Breast epithelium (tissue), 4 donors: Measurements from ENCODE around the gene PIEZO1. TPM values are rescaled to one million over a fixed set of nuclear protein-coding genes. Genes with fewer than 3 reads are reported as not detected.

ENCODE experiments used
- DNase-seq, 2 donors: peaks; one replicate each; pipeline ENCODE4 v3.0.0-alpha.2; 2019; ENCODE audit warnings: low spot score in 2 of 2
- H3K27ac ChIP-seq, 2 donors: fragments of 200-600 bp; sonication (generic) in 1 of 2; one replicate each; pipeline ENCODE4 v1.5.1; 2016 to 2019; ENCODE audit warnings: mild to moderate bottlenecking in 1 of 2
- H3K27me3 ChIP-seq, 2 donors: fragments of 200-600 bp; sonication (generic) in 1 of 2; one replicate each; pipeline versions ENCODE4 v1.5.1 to v1.6.0; 2017 to 2019; ENCODE audit warnings: control low read depth in 1 of 2, mild to moderate bottlenecking in 1 of 2
- H3K36me3 ChIP-seq: fragments of 200-600 bp; one replicate; pipeline ENCODE4 v1.5.1; 2019
- H3K4me1 ChIP-seq, 2 donors: fragments of 200-600 bp; sonication (generic); one replicate each; pipeline ENCODE4 v1.5.1; 2016 to 2019; ENCODE audit warnings: control low read depth in 1 of 2
- H3K4me3 ChIP-seq, 3 donors: fragments of 200-600 bp; sonication (generic); 1 replicate in 2 of 3; 2 replicates in 1 of 3; pipeline ENCODE4 v1.5.1; 2016 to 2019; ENCODE audit warnings: mild to moderate bottlenecking in 3 of 3, moderate library complexity in 2 of 3
- H3K9me3 ChIP-seq, 2 donors: fragments of 200-600 bp; sonication (generic) in 1 of 2; one replicate each; pipeline ENCODE4 v1.5.1; 2016 to 2019; ENCODE audit warnings: control low read depth in 1 of 2
- POLR2A ChIP-seq: fragments of 450-650 bp; IDR thresholded peaks from one replicate; pipeline ENCODE4 v1.6.1; 2016; ENCODE audit warnings: antibody characterized with exemption, mild to moderate bottlenecking, moderate library complexity
- POLR2AphosphoS5 ChIP-seq, 3 donors: sonication (generic); formaldehyde crosslinking; IDR thresholded peaks; one replicate each; pipeline ENCODE4 v1.6.1; 2017; ENCODE audit warnings: antibody characterized with exemption in 3 of 3
- intact Hi-C: fragments of 100-400 bp; cut with DNase I; formaldehyde crosslinking; loops from one replicate; pipeline ENCODE4 v1.15.1; 2023; ENCODE audit warnings: low total_unique reads
- total RNA-seq, 3 donors: library from RNA; depleted of rRNA; stranded (reverse); fragments of >200 nt; gene quantifications; one replicate each; pipeline ENCODE4 v1.1.0, GENCODE V29; 2016
- TF ChIP-seq, protein P1 (sequence below), 3 donors: fragments of 450-650 bp; IDR thresholded peaks; one replicate each; pipeline ENCODE4 v1.5.1; 2016 to 2017; ENCODE audit warnings: antibody characterized with exemption in 3 of 3, mild to moderate bottlenecking in 3 of 3, moderate library complexity in 3 of 3

Gene PIEZO1
- total RNA-seq, 3 donors from 2014 or later: 90.7 to 181 (median 135) TPM

- intact Hi-C loops: no loop called here
- Histone ChIP-seq H3K4me3 (no peak overlapping the region), H3K4me1 (no peaks in the 10 kb centered on the region), H3K27ac (no peak overlapping the region), H3K36me3 (no peaks in the 10 kb centered on the region), H3K27me3 (no peaks in the 10 kb centered on the region), H3K9me3 (no peaks in the 10 kb centered on the region)
- TF ChIP-seq, protein P1, sequence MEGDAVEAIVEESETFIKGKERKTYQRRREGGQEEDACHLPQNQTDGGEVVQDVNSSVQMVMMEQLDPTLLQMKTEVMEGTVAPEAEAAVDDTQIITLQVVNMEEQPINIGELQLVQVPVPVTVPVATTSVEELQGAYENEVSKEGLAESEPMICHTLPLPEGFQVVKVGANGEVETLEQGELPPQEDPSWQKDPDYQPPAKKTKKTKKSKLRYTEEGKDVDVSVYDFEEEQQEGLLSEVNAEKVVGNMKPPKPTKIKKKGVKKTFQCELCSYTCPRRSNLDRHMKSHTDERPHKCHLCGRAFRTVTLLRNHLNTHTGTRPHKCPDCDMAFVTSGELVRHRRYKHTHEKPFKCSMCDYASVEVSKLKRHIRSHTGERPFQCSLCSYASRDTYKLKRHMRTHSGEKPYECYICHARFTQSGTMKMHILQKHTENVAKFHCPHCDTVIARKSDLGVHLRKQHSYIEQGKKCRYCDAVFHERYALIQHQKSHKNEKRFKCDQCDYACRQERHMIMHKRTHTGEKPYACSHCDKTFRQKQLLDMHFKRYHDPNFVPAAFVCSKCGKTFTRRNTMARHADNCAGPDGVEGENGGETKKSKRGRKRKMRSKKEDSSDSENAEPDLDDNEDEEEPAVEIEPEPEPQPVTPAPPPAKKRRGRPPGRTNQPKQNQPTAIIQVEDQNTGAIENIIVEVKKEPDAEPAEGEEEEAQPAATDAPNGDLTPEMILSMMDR (IDR thresholded peaks at IDR 0.05): no peak
- TF ChIP-seq POLR2A: no peak
- no peak for TF ChIP-seq POLR2AphosphoS5 (IDR thresholded peaks at IDR 0.05)
- DNase-seq: no peak
These were observed 62.1 kb downstream of the PIEZO1 start for GRCh38 chr16:88722784-88723506.

GRCh38 chr16:88721815-88722755 lies 62.9 kb downstream of the PIEZO1 start:
- Histone ChIP-seq H3K36me3 (no peaks in the 10 kb centered on the region), H3K9me3 (no peaks in the 10 kb centered on the region), H3K27me3 (no peaks in the 10 kb centered on the region), H3K4me3 (no peak overlapping the region), H3K4me1 (no peaks in the 10 kb centered on the region), H3K27ac (no peak overlapping the region)
- no peak for DNase-seq
- intact Hi-C loops: no loop called here
- TF ChIP-seq, protein P1 (IDR thresholded peaks at IDR 0.05): no peak
- TF ChIP-seq POLR2AphosphoS5 (IDR thresholded peaks at IDR 0.05) (no peak), POLR2A (no peak)

- H3K36me3 ChIP-seq: peaks cover 8% of the 10 kb centered on the region
- intact Hi-C loops: no loop called here
These were observed 63.8 kb downstream of the PIEZO1 start for GRCh38 chr16:88721236-88721635.

DNA sequence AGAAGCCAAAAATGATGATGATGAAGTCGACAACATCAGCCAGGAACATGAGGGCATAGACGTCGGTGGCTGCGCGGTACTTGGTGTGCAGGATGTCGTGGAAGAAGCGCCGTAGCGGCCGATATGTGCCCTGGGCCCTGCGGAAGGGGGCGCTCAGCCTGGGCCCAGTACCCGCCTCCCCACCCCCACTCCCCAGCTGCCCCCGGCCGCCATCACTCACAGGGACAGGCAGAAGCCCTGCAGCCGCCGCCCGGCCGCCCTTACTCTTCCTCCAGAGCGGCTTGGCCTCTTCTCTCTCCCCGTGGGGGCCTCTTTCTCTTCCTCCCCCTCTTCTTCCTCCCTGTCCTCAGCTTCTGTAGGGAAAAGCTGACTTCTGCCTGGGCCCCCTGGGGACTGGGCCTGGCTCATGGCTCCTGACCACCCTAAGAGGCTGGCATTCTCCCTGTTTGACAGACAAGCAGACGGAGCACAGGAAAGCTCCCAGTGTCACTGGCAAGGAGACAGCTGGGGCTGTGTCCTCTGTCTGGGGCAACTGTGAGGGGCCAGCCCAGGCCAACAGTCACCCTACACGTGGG lies 64.5 kb downstream of the PIEZO1 start:
- H3K27ac ChIP-seq: no peak overlapping the region
- H3K4me1 ChIP-seq: no peaks in the 10 kb centered on the region
- intact Hi-C loops: no loop called here
- H3K9me3 ChIP-seq: no peaks in the 10 kb centered on the region
- peaks cover 16% of the 10 kb centered on the region for H3K36me3 ChIP-seq
- DNase-seq: no peak
- TF ChIP-seq POLR2AphosphoS5 (IDR thresholded peaks at IDR 0.05): no peak
- TF ChIP-seq, protein P1 (IDR thresholded peaks at IDR 0.05): no peak
- no peaks in the 10 kb centered on the region for H3K27me3 ChIP-seq
- no peak overlapping the region for H3K4me3 ChIP-seq

More at GRCh38 chr16:88721236-88721635, 63.8 kb downstream of the PIEZO1 start:
- Histone ChIP-seq H3K9me3 (no peaks in the 10 kb centered on the region), H3K27me3 (no peaks in the 10 kb centered on the region), H3K4me3 (no peak overlapping the region), H3K27ac (no peak overlapping the region), H3K4me1 (no peaks in the 10 kb centered on the region)
- TF ChIP-seq POLR2AphosphoS5 (IDR thresholded peaks at IDR 0.05) (no peak), POLR2A (no peak)
- TF ChIP-seq, protein P1 (IDR thresholded peaks at IDR 0.05): no peak
- no peak for DNase-seq
